Mucosa of rectum (tissue), 2 donors: ENCODE data around the gene ZNF496.
"Not testable (repeated sequence)": the region's sequence is repeated elsewhere in the genome, so short reads cannot be mapped to it uniquely, and the experiment has no call there.

Experiments
- H3K27ac ChIP-seq, 2 donors: one replicate each; pipeline ENCODE4 v1.7.0; 2013; ENCODE audit warnings: inconsistent platforms in 2 of 2, low read depth in 2 of 2, low read length in 2 of 2
- H3K27me3 ChIP-seq, 2 donors: one replicate each; pipeline ENCODE4 v1.7.0; 2013; ENCODE audit warnings: low read length in 2 of 2; ENCODE audit not compliant: control insufficient read depth in 2 of 2, insufficient read depth in 2 of 2
- H3K36me3 ChIP-seq, 2 donors: one replicate each; pipeline ENCODE4 v1.7.0; 2013; ENCODE audit warnings: low read length in 2 of 2; ENCODE audit not compliant: control insufficient read depth in 2 of 2, insufficient read depth in 2 of 2
- H3K4me1 ChIP-seq, 2 donors: one replicate each; pipeline ENCODE4 v1.7.0; 2013; ENCODE audit warnings: low read length in 2 of 2, mild to moderate bottlenecking in 1 of 2; ENCODE audit not compliant: control insufficient read depth in 2 of 2, insufficient read depth in 2 of 2
- H3K4me3 ChIP-seq, 2 donors: one replicate each; pipeline ENCODE4 v1.7.0; 2013; ENCODE audit warnings: low read length in 2 of 2
- H3K9ac ChIP-seq, 2 donors: one replicate each; pipeline ENCODE4 v1.7.0; 2013; ENCODE audit warnings: low read length in 2 of 2, low read depth in 1 of 2, mild to moderate bottlenecking in 1 of 2
- H3K9me3 ChIP-seq, 2 donors: one replicate each; pipeline ENCODE4 v1.7.0; 2013; ENCODE audit warnings: low read length in 2 of 2; ENCODE audit not compliant: control insufficient read depth in 2 of 2
- donor health status: healthy.
- donor health status: Normal muscosa, but diverticular disease.

ZNF496 gene

DNA sequence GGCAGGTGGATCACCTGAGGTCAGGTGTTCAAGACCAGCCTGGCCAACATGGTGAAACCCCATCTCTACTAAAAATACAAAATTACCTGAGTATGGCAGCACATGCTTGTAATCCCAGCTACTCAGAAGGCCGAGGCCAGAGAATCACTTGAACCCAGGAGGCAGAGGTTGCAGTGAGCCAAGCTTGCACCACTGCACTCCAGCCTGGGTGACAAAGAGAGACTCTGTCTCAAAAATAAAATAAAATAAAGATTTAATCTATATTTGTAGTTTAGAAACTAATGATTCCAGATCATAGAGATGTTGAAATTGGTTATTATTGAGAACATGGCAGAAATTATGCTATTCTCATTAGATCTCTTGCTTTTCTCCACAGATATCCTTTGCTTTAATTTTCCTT lies 75.9 kb downstream of the ZNF496 start, which contains the start of gene VN1R5:
Gene VN1R5 (plus strand): TSS at position 301 of the 400 bp plus-strand sequence.
- not testable (repeated sequence) for H3K36me3 ChIP-seq, H3K9me3 ChIP-seq, H3K9ac ChIP-seq, H3K4me3 ChIP-seq, H3K27me3 ChIP-seq, H3K4me1 ChIP-seq, H3K27ac ChIP-seq

DNA sequence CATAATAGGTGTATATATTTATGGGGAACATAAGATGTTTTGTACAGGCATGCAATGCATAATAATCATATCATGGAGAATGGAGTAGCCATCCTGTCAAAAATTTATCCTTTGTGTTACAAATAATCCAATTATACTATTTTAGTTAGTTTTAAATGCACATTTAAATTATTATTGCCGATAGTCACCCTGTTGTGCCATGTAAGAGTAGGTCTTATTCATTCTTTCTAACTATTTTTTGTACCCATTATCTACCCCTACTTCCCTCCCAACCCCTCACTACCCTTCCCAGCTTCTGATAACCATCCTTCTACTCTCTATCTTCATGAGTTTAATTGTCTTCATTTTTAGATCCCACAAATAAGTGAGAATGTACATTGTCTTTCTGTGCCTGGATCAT lies 84.1 kb downstream of the ZNF496 start:
- Histone ChIP-seq H3K9ac (no peak overlapping the region), H3K9me3 (peaks cover 0 to 3% of the 10 kb centered on the region in 2 donors), H3K27me3 (no peaks in the 10 kb centered on the region), H3K27ac (no peak overlapping the region), H3K4me3 (no peak overlapping the region), H3K36me3 (no peaks in the 10 kb centered on the region), H3K4me1 (no peaks in the 10 kb centered on the region)
